PFSK-1 (cell line): ENCODE results near the gene RNF8.

Source experiments
- FOXP2 ChIP-seq: optimal IDR thresholded peaks from 2 replicates; pipeline ENCODE3; 2011; ENCODE audit warnings: borderline replicate concordance, control low read depth, inconsistent platforms; ENCODE audit not compliant: insufficient read depth; ENCODE audit errors: extremely low read length, extremely low read depth
- POLR2AphosphoS5 ChIP-seq: IDR thresholded peaks from 2 replicates; pipeline ENCODE4 v1.6.1; 2012; ENCODE audit warnings: low read depth, mild to moderate bottlenecking, control low read depth, low read length, moderate library complexity
- REST ChIP-seq, 2 experiments: IDR thresholded peaks; 2 replicates each; pipeline versions ENCODE4 v1.6.1 to v1.8.0; 2011 to 2012; ENCODE audit warnings: low read depth in 2 of 2, low read length in 2 of 2, control low read depth in 1 of 2, inconsistent platforms in 1 of 2, mild to moderate bottlenecking in 1 of 2, moderate library complexity in 1 of 2; ENCODE audit not compliant: insufficient read depth in 1 of 2
- SIN3A ChIP-seq: IDR thresholded peaks from 2 replicates; pipeline ENCODE4 v1.6.1; 2012; ENCODE audit warnings: mild to moderate bottlenecking, low read length, moderate library complexity, borderline replicate concordance; ENCODE audit not compliant: insufficient read depth
- TAF1 ChIP-seq: IDR thresholded peaks from 2 replicates; pipeline ENCODE4 v1.6.1; 2012; ENCODE audit warnings: low read length, control low read depth, borderline replicate concordance; ENCODE audit not compliant: insufficient read depth

The RNF8 gene

GRCh38 chr6:37308069-37308815 is 45.5 kb upstream of the RNF8 start:
- no peak for TF ChIP-seq TAF1
- TF ChIP-seq FOXP2 = no peak
- no peak for TF ChIP-seq SIN3A
- no peak for TF ChIP-seq REST (IDR thresholded peaks at IDR 0.05; ENCODE audit: insufficient read depth in 1 of 2, low read depth in 2 of 2, low read length in 2 of 2)
- TF ChIP-seq POLR2AphosphoS5 = no peak

- TF ChIP-seq SIN3A = no peak
- no peak for TF ChIP-seq REST (IDR thresholded peaks at IDR 0.05; ENCODE audit: insufficient read depth in 1 of 2, low read depth in 2 of 2, low read length in 2 of 2)
- no peak for TF ChIP-seq FOXP2
- no peak for TF ChIP-seq TAF1
- no peak for TF ChIP-seq POLR2AphosphoS5
These were observed 44.7 kb upstream of the RNF8 start for GRCh38 chr6:37309046-37309445.

- no peak for TF ChIP-seq POLR2AphosphoS5
These were observed 44.1 kb upstream of the RNF8 start for GRCh38 chr6:37309692-37310091.

- no peak for TF ChIP-seq REST (IDR thresholded peaks at IDR 0.05; ENCODE audit: insufficient read depth in 1 of 2, low read depth in 2 of 2, low read length in 2 of 2)
- TF ChIP-seq TAF1 = no peak
- TF ChIP-seq SIN3A = no peak
- no peak for TF ChIP-seq FOXP2
These were observed 42.8 kb upstream of the RNF8 start for GRCh38 chr6:37310966-37311365.

- no peak for TF ChIP-seq REST (IDR thresholded peaks at IDR 0.05; ENCODE audit: insufficient read depth in 1 of 2, low read depth in 2 of 2, low read length in 2 of 2)
- no peak for TF ChIP-seq TAF1
- no peak for TF ChIP-seq POLR2AphosphoS5
- TF ChIP-seq FOXP2 = no peak
- TF ChIP-seq SIN3A = no peak
These were observed 41.9 kb upstream of the RNF8 start for GRCh38 chr6:37311741-37312473.
